Activated CD4-positive, alpha-beta T cell treated with anti-CD3 and anti-CD28 coated beads for 36 hours (primary cell): ENCODE results near the gene PI4K2B. TPM values are rescaled to one million over a fixed set of nuclear protein-coding genes. Genes with fewer than 3 reads are reported as not detected.

Experiments used
- ATAC-seq: fragments of 200-7000 bp; cut with Tn5 transposase; one replicate; pipeline ENCODE4 v1.10.0; 2021; ENCODE audit warnings: mild to moderate bottlenecking, moderate library complexity
- CTCF ChIA-PET: fragments of 350-600 bp; sonication (Branson Sonifier 250); formaldehyde crosslinking; loops from one replicate; lab custom pipeline; 2021; ENCODE audit warnings: antibody characterized with exemption; lab: Charles Lee
- POLR2A ChIA-PET: fragments of 350-600 bp; sonication (Branson Sonifier 250); formaldehyde crosslinking; loops from one replicate; lab custom pipeline; 2021; ENCODE audit warnings: antibody characterized with exemption, inconsistent platforms; lab: Charles Lee
- DNase-seq: peaks from one replicate; pipeline ENCODE4 v3.0.0-alpha.2; 2020
- H3K27ac Mint-ChIP-seq: one replicate; pipeline ENCODE4 v1.8.0; 2021; ENCODE audit warnings: mixed read lengths
- H3K27me3 Mint-ChIP-seq: one replicate; pipeline ENCODE4 v1.8.0; 2021; ENCODE audit warnings: mixed read lengths
- H3K36me3 Mint-ChIP-seq: one replicate; pipeline ENCODE4 v1.8.0; 2021; ENCODE audit warnings: low read depth, mixed read lengths
- H3K4me1 Mint-ChIP-seq: one replicate; pipeline ENCODE4 v1.8.0; 2021; ENCODE audit warnings: mixed read lengths
- H3K4me3 Mint-ChIP-seq: one replicate; pipeline ENCODE4 v1.8.0; 2021; ENCODE audit warnings: mild to moderate bottlenecking, moderate library complexity, mixed read lengths
- H3K9me3 Mint-ChIP-seq: one replicate; pipeline ENCODE4 v1.8.0; 2021; ENCODE audit warnings: low read depth, mixed read lengths
- intact Hi-C, 2 experiments: fragments of 100-400 bp; cut with DNase I in 1 of 2; cut with micrococcal nuclease in 1 of 2; formaldehyde crosslinking; loops; one replicate each; pipeline versions ENCODE4 v1.14.2 to v1.15.1; 2022 to 2024; cut with DNase I, micrococcal nuclease
- total RNA-seq, 2 experiments: library from RNA; stranded (reverse); gene quantifications; one replicate each; pipeline ENCODE4 v1.2.3, GENCODE V29; 2021

Gene PI4K2B
- total RNA-seq, 2 experiments from 2014 or later: 21.2 to 38.4 TPM

- CTCF ChIA-PET: interaction anchor here (0.5 kb wide), 1 partner anchor 60 kb away, joined by 3 read pairs; no protein-coding TSS in a partner anchor
- Mint-ChIP-seq H3K4me3 (no peak overlapping the region), H3K27ac (no peak overlapping the region), H3K4me1 (peaks cover 1% of the 10 kb centered on the region), H3K36me3 (no peaks in the 10 kb centered on the region), H3K27me3 (peaks cover 7% of the 10 kb centered on the region), H3K9me3 (no peaks in the 10 kb centered on the region)
- POLR2A ChIA-PET: no interaction called here
- no peak for ATAC-seq
- intact Hi-C loops: no loop called here
- no peak for DNase-seq
These were observed 72.8 kb downstream of the PI4K2B start for GRCh38 chr4:25306518-25307057.

DNA sequence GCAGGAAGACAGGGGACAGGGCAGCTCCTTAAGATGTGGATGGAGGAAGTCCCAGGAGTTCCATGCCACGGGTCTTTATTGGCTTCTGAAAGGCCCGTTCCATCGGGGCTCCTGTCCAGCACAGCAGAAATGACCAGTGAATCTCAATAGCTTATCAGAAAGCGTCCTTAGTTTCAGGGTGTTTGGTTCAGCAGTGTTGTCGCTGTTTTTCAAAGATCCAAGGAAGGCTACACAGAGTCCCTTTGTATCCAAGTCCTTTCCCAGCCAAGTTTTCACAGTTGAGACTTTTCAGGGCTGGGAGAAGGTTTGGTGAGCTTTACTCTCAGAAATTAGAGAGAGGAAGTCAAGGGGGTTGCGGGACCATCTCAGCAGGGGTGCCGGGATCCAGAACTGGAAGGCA, 73.8 kb downstream of the PI4K2B start:
- no peaks in the 10 kb centered on the region for H3K9me3 Mint-ChIP-seq
- H3K27ac Mint-ChIP-seq: no peak overlapping the region
- no peak for DNase-seq
- ChIA-PET POLR2A (no interaction called here), CTCF (interaction anchor here (1.1 kb wide), 1 partner anchor 60 kb away, joined by 3 read pairs; no protein-coding TSS in a partner anchor)
- no peaks in the 10 kb centered on the region for H3K36me3 Mint-ChIP-seq
- no peak for ATAC-seq
- intact Hi-C loops: no loop called here
- H3K27me3 Mint-ChIP-seq: peaks cover 5% of the 10 kb centered on the region
- no peak overlapping the region for H3K4me3 Mint-ChIP-seq
- peaks cover 6% of the 10 kb centered on the region for H3K4me1 Mint-ChIP-seq

DNA sequence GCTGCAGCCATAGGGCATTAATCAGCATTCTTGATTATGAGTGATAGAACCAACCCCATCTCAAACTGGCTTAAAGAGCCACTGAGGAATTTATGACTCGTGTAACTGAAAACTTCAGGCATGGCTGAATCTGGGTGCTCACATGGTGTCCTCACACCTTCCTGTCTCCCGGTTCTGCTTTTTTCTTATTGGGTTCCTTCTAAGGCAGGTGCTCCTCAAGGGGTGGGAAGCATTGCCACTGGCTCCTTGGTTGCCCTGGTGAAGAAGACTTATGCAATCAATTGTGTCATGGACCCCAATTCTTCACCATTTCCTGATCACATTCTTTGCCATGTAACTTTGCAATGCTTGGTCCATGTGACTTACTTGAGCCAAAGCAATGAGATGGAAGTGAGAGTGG, 74.5 kb downstream of the PI4K2B start:
- no peaks in the 10 kb centered on the region for H3K36me3 Mint-ChIP-seq
- H3K4me3 Mint-ChIP-seq: no peak overlapping the region
- ChIA-PET POLR2A (no interaction called here), CTCF (interaction anchor here (1.1 kb wide), 1 partner anchor 59 kb away, joined by 3 read pairs; no protein-coding TSS in a partner anchor)
- DNase-seq: no peak
- H3K4me1 Mint-ChIP-seq: peaks cover 8% of the 10 kb centered on the region
- peaks cover 5% of the 10 kb centered on the region for H3K27me3 Mint-ChIP-seq
- no peak for ATAC-seq
- H3K9me3 Mint-ChIP-seq: no peaks in the 10 kb centered on the region
- H3K27ac Mint-ChIP-seq: no peak overlapping the region
- intact Hi-C loops: no loop called here

GRCh38 chr4:25308761-25309160, 74.9 kb downstream of the PI4K2B start:
- H3K36me3 Mint-ChIP-seq: no peaks in the 10 kb centered on the region
- intact Hi-C loops: no loop called here
- no peaks in the 10 kb centered on the region for H3K9me3 Mint-ChIP-seq
- no peak overlapping the region for H3K4me3 Mint-ChIP-seq
- no peak overlapping the region for H3K27ac Mint-ChIP-seq
- DNase-seq: no peak
- CTCF ChIA-PET: no interaction called here
- H3K27me3 Mint-ChIP-seq: peaks cover 5% of the 10 kb centered on the region
- POLR2A ChIA-PET: no interaction called here
- no peak for ATAC-seq
- peaks cover 12% of the 10 kb centered on the region for H3K4me1 Mint-ChIP-seq

- Mint-ChIP-seq H3K27ac (no peak overlapping the region), H3K27me3 (peaks cover 5% of the 10 kb centered on the region), H3K4me3 (no peak overlapping the region), H3K4me1 (peaks cover 18% of the 10 kb centered on the region), H3K36me3 (no peaks in the 10 kb centered on the region), H3K9me3 (no peaks in the 10 kb centered on the region)
- ATAC-seq (no peak), DNase-seq (no peak)
- CTCF ChIA-PET: no interaction called here
- POLR2A ChIA-PET: no interaction called here
- intact Hi-C loops: loop anchor here (5.0 to 10.0 kb wide), 3 partner anchors 128 to 1555 kb away; partner anchors contain the start of genes SMIM20 (in 1 of the 2) and STIM2 (in 1 of the 2)
These were observed 76.4 kb downstream of the PI4K2B start for GRCh38 chr4:25310066-25310802.

- Mint-ChIP-seq H3K27ac (no peak overlapping the region), H3K4me3 (no peak overlapping the region), H3K4me1 (peaks cover 18% of the 10 kb centered on the region), H3K9me3 (no peaks in the 10 kb centered on the region), H3K36me3 (peaks cover 2% of the 10 kb centered on the region), H3K27me3 (peaks cover 5% of the 10 kb centered on the region)
- ATAC-seq (no peak), DNase-seq (no peak)
- CTCF ChIA-PET: no interaction called here
- POLR2A ChIA-PET: no interaction called here
- intact Hi-C loops: loop anchor here (5.0 to 10.0 kb wide), 3 partner anchors 128 to 1554 kb away; partner anchors contain the start of genes SMIM20 (in 1 of the 2) and STIM2 (in 1 of the 2)
These were observed 77.0 kb downstream of the PI4K2B start for GRCh38 chr4:25310803-25311166.

- H3K9me3 Mint-ChIP-seq: no peaks in the 10 kb centered on the region
- ChIA-PET CTCF (interaction anchor here (0.5 to 3.4 kb wide), 46 partner anchors 8 to 1550 kb away, joined by 3 to 30 read pairs (median 4); partner anchors contain the start of genes PI4K2B and SEPSECS), POLR2A (interaction anchor here (0.6 to 1.3 kb wide), 8 partner anchors 8 to 153 kb away, joined by 3 to 9 read pairs (median 4); partner anchors contain the start of genes PI4K2B and SEPSECS)
- intact Hi-C loops: loop anchor here (1.0 to 10.0 kb wide), 11 partner anchors 8 to 1552 kb away; partner anchors contain the start of genes ANAPC4 (in 2 of the 2), PI4K2B (in 2 of the 2), SMIM20 (in 2 of the 2) and DHX15 (in 1 of the 2)
- peak within 1 kb of the TSS; percentile 94 for H3K27ac Mint-ChIP-seq
- DNase-seq: peak; percentile 94
- peak within 1 kb of the TSS; percentile 96 for H3K4me3 Mint-ChIP-seq
- peaks cover 3% of the 10 kb centered on the region for H3K27me3 Mint-ChIP-seq
- H3K4me1 Mint-ChIP-seq: peaks cover 22% of the 10 kb centered on the region
- peaks cover 13% of the 10 kb centered on the region for H3K36me3 Mint-ChIP-seq
- ATAC-seq: peak; percentile 99
These were observed 78.8 kb downstream of the PI4K2B start, which contains the start of gene ZCCHC4 for GRCh38 chr4:25312496-25313200. TSS of gene ZCCHC4 (plus strand) at chr4:25312774. CDS start at chr4:25312810, 36 bp downstream.

DNA sequence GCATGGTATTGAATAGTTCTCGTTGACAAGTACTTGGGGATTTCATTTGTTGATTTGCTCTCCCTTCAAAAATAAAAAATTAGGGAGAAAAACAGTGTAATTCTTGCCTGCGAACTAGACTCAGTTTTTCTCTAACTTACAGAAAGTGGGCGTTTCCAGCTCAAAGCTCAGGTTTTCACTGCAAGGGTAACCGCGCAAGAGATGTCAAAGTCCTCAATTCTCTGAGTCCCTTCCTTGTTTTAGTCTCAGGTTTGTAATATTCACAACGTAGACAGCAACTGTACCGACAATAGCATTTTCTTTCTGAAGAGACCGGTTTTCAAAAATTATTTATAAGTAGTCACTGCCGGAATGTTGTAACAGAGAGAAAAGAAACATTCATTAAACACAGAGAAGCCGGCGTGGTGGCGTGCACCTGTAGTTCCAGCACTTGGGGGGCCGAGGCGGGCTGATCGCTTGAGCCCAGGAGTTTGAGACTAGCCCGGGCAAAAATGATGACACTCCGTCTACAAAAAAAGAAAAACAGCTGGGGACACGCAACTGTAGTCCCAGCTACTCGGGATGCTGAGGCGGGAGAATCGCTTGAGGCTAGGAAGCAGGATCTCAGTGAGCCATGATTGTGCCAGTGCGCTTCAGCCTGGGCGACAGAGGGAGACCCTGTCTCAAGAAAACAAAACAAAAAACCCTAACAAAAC, 79.5 kb downstream of the PI4K2B start:
- POLR2A ChIA-PET: interaction anchor here (0.7 to 1.3 kb wide), 5 partner anchors 55 to 153 kb away, joined by 3 to 7 read pairs (median 4); partner anchors contain the start of genes PI4K2B and SEPSECS
- H3K4me3 Mint-ChIP-seq: peak overlapping the region; percentile 96
- peaks cover 25% of the 10 kb centered on the region for H3K4me1 Mint-ChIP-seq
- ATAC-seq: no peak
- no peak for DNase-seq
- H3K36me3 Mint-ChIP-seq: peaks cover 16% of the 10 kb centered on the region
- H3K9me3 Mint-ChIP-seq: no peaks in the 10 kb centered on the region
- intact Hi-C loops: loop anchor here (2.0 to 10.0 kb wide), 4 partner anchors 53 to 1551 kb away; partner anchors contain the start of genes SMIM20 (in 1 of the 2) and STIM2 (in 1 of the 2)
- H3K27ac Mint-ChIP-seq: peak overlapping the region; percentile 94
- CTCF ChIA-PET: interaction anchor here (0.5 to 3.4 kb wide), 32 partner anchors 7 to 1551 kb away, joined by 3 to 30 read pairs (median 6); partner anchors contain the start of genes PI4K2B and SEPSECS
- no peaks in the 10 kb centered on the region for H3K27me3 Mint-ChIP-seq

GRCh38 chr4:25320336-25320735, 86.5 kb downstream of the PI4K2B start:
- H3K4me1 Mint-ChIP-seq: peaks cover 37% of the 10 kb centered on the region
- no peaks in the 10 kb centered on the region for H3K9me3 Mint-ChIP-seq
- H3K36me3 Mint-ChIP-seq: peaks cover 35% of the 10 kb centered on the region
- H3K4me3 Mint-ChIP-seq: no peak overlapping the region
- no peaks in the 10 kb centered on the region for H3K27me3 Mint-ChIP-seq
- ChIA-PET POLR2A (interaction anchor here (1.1 to 1.6 kb wide), 3 partner anchors 8 to 160 kb away, joined by 4 to 9 read pairs (median 4); partner anchors contain the start of genes SEPSECS and ZCCHC4), CTCF (interaction anchor here (0.8 to 2.6 kb wide), 5 partner anchors 8 to 158 kb away, joined by 3 to 26 read pairs (median 4); partner anchors contain the start of gene ZCCHC4)
- ATAC-seq (peak; percentile 65), DNase-seq (no peak)
- intact Hi-C loops: loop anchor here (1.0 to 5.0 kb wide), 5 partner anchors 8 to 160 kb away; partner anchors contain the start of genes ANAPC4 (in 1 of the 2), PI4K2B (in 1 of the 2), SEPSECS (in 1 of the 2) and ZCCHC4 (in 1 of the 2)
- H3K27ac Mint-ChIP-seq: peak overlapping the region; percentile 89

GRCh38 chr4:25320773-25321172, 86.9 kb downstream of the PI4K2B start:
- Mint-ChIP-seq H3K36me3 (peaks cover 34% of the 10 kb centered on the region), H3K4me1 (peaks cover 37% of the 10 kb centered on the region), H3K4me3 (peak overlapping the region; percentile 16), H3K27me3 (no peaks in the 10 kb centered on the region), H3K9me3 (no peaks in the 10 kb centered on the region), H3K27ac (peak overlapping the region; percentile 89)
- no peak for DNase-seq
- peak; percentile 93 for ATAC-seq
- CTCF ChIA-PET: interaction anchor here (0.8 to 2.6 kb wide), 5 partner anchors 8 to 159 kb away, joined by 3 to 26 read pairs (median 4); partner anchors contain the start of gene ZCCHC4
- POLR2A ChIA-PET: interaction anchor here (1.1 to 1.6 kb wide), 3 partner anchors 8 to 161 kb away, joined by 4 to 9 read pairs (median 4); partner anchors contain the start of genes SEPSECS and ZCCHC4
- intact Hi-C loops: loop anchor here (1.0 to 5.0 kb wide), 5 partner anchors 8 to 160 kb away; partner anchors contain the start of genes ANAPC4 (in 1 of the 2), PI4K2B (in 1 of the 2), SEPSECS (in 1 of the 2) and ZCCHC4 (in 1 of the 2)
